ENCODE results near the gene SLC37A3.

- TF ChIP-seq CTCF (IDR thresholded peaks at IDR 0.05), result no peak
- TF ChIP-seq POLR2A (IDR thresholded peaks at IDR 0.05), result peak in 1 of 2 donors; percentile 26
Measured at GRCh38 chr7:140316165-140316661, 82.1 kb downstream of the SLC37A3 start.
